H1 (cell line): ENCODE data around the gene RYR3. TPM values are rescaled to one million over a fixed set of nuclear protein-coding genes. Genes with fewer than 3 reads are reported as not detected.

Source experiments
- GTF2F1 ChIP-seq: IDR thresholded peaks from 2 replicates; pipeline ENCODE4 v1.6.1; 2012; ENCODE audit warnings: low read depth, low read length, improper control_type of control experiment, borderline replicate concordance
- polyA plus RNA-seq, 7 experiments: library from polyadenylated mRNA; depleted of rRNA in 3 of 7; stranded (reverse) in 5 of 7; unstranded in 2 of 7; fragments of >200 nt in 5 of 7; fragments of 200-250 nt in 2 of 7; gene quantifications; 1 replicate in 5 of 7; 2 replicates in 1 of 7; 4 replicates in 1 of 7; pipeline versions ENCODE4 v1.2.1 to v1.2.3, GENCODE V29; 2011 to 2013; ENCODE audit warnings: missing spikeins in 2 of 7, mixed read lengths in 2 of 7
- total RNA-seq: library from RNA; stranded (reverse); fragmentation: NEBNext Ultra II Directional; extraction: Animal tissue kit (Norgen Biotek cat#: 25700); gene quantifications from 2 replicates; pipeline ENCODE4 v1.2.1, GENCODE V29; 2021
- TF ChIP-seq, protein P1 (sequence below): fragments of 300-600 bp; sonication (generic); IDR thresholded peaks from 2 replicates; pipeline ENCODE4 v1.7.1; 2012; ENCODE audit warnings: low read length, moderate library complexity, mild to moderate bottlenecking, inconsistent platforms; ENCODE audit not compliant: insufficient replicate concordance

RYR3 gene
- total and polyA plus RNA-seq, 2 of the 8 experiments (the other 6 are each of a cell fraction or from before 2014, with no cell fraction given) = 0.33 to 3.4 TPM

DNA sequence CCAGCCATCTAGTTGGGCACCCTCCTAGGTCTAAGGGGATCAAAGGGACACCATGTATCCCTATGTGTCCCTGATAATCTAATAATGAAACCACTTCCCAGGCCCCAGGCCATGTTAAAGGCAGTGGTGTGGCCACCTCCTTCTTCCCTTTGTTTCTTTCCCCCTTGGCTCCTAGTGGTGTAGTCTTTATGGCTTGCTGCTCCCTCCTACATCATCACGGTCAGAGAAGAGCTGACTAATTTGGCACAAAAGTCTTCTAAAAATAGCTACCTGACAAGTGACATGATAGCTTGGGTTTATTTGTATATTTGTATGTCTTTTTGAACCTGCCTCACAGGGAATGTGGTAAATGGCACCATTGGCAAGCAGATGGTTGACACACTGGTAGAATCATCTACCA lies 526.5 kb downstream of the RYR3 start (continued):
- TF ChIP-seq, protein P1, sequence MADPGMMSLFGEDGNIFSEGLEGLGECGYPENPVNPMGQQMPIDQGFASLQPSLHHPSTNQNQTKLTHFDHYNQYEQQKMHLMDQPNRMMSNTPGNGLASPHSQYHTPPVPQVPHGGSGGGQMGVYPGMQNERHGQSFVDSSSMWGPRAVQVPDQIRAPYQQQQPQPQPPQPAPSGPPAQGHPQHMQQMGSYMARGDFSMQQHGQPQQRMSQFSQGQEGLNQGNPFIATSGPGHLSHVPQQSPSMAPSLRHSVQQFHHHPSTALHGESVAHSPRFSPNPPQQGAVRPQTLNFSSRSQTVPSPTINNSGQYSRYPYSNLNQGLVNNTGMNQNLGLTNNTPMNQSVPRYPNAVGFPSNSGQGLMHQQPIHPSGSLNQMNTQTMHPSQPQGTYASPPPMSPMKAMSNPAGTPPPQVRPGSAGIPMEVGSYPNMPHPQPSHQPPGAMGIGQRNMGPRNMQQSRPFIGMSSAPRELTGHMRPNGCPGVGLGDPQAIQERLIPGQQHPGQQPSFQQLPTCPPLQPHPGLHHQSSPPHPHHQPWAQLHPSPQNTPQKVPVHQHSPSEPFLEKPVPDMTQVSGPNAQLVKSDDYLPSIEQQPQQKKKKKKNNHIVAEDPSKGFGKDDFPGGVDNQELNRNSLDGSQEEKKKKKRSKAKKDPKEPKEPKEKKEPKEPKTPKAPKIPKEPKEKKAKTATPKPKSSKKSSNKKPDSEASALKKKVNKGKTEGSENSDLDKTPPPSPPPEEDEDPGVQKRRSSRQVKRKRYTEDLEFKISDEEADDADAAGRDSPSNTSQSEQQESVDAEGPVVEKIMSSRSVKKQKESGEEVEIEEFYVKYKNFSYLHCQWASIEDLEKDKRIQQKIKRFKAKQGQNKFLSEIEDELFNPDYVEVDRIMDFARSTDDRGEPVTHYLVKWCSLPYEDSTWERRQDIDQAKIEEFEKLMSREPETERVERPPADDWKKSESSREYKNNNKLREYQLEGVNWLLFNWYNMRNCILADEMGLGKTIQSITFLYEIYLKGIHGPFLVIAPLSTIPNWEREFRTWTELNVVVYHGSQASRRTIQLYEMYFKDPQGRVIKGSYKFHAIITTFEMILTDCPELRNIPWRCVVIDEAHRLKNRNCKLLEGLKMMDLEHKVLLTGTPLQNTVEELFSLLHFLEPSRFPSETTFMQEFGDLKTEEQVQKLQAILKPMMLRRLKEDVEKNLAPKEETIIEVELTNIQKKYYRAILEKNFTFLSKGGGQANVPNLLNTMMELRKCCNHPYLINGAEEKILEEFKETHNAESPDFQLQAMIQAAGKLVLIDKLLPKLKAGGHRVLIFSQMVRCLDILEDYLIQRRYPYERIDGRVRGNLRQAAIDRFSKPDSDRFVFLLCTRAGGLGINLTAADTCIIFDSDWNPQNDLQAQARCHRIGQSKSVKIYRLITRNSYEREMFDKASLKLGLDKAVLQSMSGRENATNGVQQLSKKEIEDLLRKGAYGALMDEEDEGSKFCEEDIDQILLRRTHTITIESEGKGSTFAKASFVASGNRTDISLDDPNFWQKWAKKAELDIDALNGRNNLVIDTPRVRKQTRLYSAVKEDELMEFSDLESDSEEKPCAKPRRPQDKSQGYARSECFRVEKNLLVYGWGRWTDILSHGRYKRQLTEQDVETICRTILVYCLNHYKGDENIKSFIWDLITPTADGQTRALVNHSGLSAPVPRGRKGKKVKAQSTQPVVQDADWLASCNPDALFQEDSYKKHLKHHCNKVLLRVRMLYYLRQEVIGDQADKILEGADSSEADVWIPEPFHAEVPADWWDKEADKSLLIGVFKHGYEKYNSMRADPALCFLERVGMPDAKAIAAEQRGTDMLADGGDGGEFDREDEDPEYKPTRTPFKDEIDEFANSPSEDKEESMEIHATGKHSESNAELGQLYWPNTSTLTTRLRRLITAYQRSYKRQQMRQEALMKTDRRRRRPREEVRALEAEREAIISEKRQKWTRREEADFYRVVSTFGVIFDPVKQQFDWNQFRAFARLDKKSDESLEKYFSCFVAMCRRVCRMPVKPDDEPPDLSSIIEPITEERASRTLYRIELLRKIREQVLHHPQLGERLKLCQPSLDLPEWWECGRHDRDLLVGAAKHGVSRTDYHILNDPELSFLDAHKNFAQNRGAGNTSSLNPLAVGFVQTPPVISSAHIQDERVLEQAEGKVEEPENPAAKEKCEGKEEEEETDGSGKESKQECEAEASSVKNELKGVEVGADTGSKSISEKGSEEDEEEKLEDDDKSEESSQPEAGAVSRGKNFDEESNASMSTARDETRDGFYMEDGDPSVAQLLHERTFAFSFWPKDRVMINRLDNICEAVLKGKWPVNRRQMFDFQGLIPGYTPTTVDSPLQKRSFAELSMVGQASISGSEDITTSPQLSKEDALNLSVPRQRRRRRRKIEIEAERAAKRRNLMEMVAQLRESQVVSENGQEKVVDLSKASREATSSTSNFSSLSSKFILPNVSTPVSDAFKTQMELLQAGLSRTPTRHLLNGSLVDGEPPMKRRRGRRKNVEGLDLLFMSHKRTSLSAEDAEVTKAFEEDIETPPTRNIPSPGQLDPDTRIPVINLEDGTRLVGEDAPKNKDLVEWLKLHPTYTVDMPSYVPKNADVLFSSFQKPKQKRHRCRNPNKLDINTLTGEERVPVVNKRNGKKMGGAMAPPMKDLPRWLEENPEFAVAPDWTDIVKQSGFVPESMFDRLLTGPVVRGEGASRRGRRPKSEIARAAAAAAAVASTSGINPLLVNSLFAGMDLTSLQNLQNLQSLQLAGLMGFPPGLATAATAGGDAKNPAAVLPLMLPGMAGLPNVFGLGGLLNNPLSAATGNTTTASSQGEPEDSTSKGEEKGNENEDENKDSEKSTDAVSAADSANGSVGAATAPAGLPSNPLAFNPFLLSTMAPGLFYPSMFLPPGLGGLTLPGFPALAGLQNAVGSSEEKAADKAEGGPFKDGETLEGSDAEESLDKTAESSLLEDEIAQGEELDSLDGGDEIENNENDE = no peak
- no peak for TF ChIP-seq GTF2F1
